Endodermal cell (in vitro differentiated cells): ENCODE results near the gene CDH11. TPM values are rescaled to one million over a fixed set of nuclear protein-coding genes. Genes with fewer than 3 reads are reported as not detected.

Experiments used
- DNase-seq: peaks from one replicate; pipeline ENCODE4 v3.0.0-alpha.2; 2017
- H3K27ac ChIP-seq: 2 replicates; pipeline ENCODE4 v1.5.1; 2013; ENCODE audit warnings: mild to moderate bottlenecking, low read depth, low read length, moderate library complexity
- H3K27me3 ChIP-seq: 2 replicates; pipeline ENCODE4 v1.6.1; 2013; ENCODE audit warnings: mild to moderate bottlenecking, low read length, moderate library complexity; ENCODE audit not compliant: insufficient read depth, control insufficient read depth, poor library complexity, severe bottlenecking
- H3K36me3 ChIP-seq: 2 replicates; pipeline ENCODE4 v1.7.0; 2013; ENCODE audit warnings: mild to moderate bottlenecking, low read length, moderate library complexity; ENCODE audit not compliant: control insufficient read depth, insufficient read depth
- H3K4me1 ChIP-seq: one replicate; pipeline ENCODE4 v1.7.0; 2013; ENCODE audit warnings: low read length; ENCODE audit not compliant: control insufficient read depth, insufficient read depth
- H3K4me3 ChIP-seq: 2 replicates; pipeline ENCODE4 v1.5.1; 2013; ENCODE audit warnings: mild to moderate bottlenecking, low read length, moderate library complexity
- H3K9ac ChIP-seq: 2 replicates; pipeline ENCODE4 v1.6.1; 2013; ENCODE audit warnings: mild to moderate bottlenecking, low read length, moderate library complexity; ENCODE audit not compliant: poor library complexity, severe bottlenecking; ENCODE audit errors: extremely low read depth
- H3K9me3 ChIP-seq: 2 replicates; pipeline ENCODE4 v1.6.1; 2013; ENCODE audit warnings: mild to moderate bottlenecking, low read length, moderate library complexity; ENCODE audit not compliant: control insufficient read depth
- H3K27ac Mint-ChIP-seq: 2 replicates; pipeline ENCODE4 v1.8.0; 2020; ENCODE audit warnings: mixed read lengths
- H3K27me3 Mint-ChIP-seq: 2 replicates; pipeline ENCODE4 v1.8.0; 2021; ENCODE audit warnings: mild to moderate bottlenecking, mixed read lengths; ENCODE audit not compliant: insufficient read depth
- H3K36me3 Mint-ChIP-seq: 2 replicates; pipeline ENCODE4 v1.8.0; 2020; ENCODE audit warnings: low read depth, mixed read lengths
- H3K4me1 Mint-ChIP-seq: 2 replicates; pipeline ENCODE4 v1.8.0; 2020; ENCODE audit warnings: mixed read lengths
- H3K4me3 Mint-ChIP-seq: 2 replicates; pipeline ENCODE4 v1.8.0; 2020; ENCODE audit warnings: mild to moderate bottlenecking, moderate library complexity, mixed read lengths
- H3K9me3 Mint-ChIP-seq: 2 replicates; pipeline ENCODE4 v1.8.0; 2020; ENCODE audit warnings: mild to moderate bottlenecking, mixed read lengths
- CTCF ChIP-seq: fragments of 200-600 bp; sonication (generic); conservative IDR thresholded peaks from 2 replicates; pipeline ENCODE4 v1.5.0; 2021; ENCODE audit warnings: antibody characterized with exemption, mild to moderate bottlenecking
- WGBS, 2 experiments: methylation state at CpG; one replicate each; pipeline versions ENCODE4 v1.1.5 to v1.1.7; 2013; ENCODE audit warnings: missing lambda C conversion rate in 2 of 2, mixed read lengths in 1 of 2; ENCODE audit not compliant: insufficient coverage in 1 of 2, insufficient read length in 1 of 2; 5-methylcytosine and 5-hydroxymethylcytosine counted together
- total RNA-seq, 2 donors: library from RNA; stranded (reverse); fragmentation: NEBNext Ultra II Directional in 1 of 2; extraction: Animal tissue kit (Norgen Biotek cat#: 25700) in 1 of 2; gene quantifications; 2 replicates in 1 of 2; 3 replicates in 1 of 2; pipeline ENCODE4 v1.2.1, GENCODE V29; 2021

Gene CDH11
- total RNA-seq, 2 donors from 2014 or later: 0.73 to 2.9 TPM

GRCh38 chr16:65012357-65012756 lies 109.5 kb downstream of the CDH11 start:
- TF ChIP-seq CTCF: no peak
- Histone ChIP-seq H3K36me3 (no peaks in the 10 kb centered on the region), H3K4me3 (no peak overlapping the region), H3K9ac (no peak overlapping the region), H3K9me3 (peaks cover 12% of the 10 kb centered on the region), H3K4me1 (no peaks in the 10 kb centered on the region), H3K27ac (no peak overlapping the region), H3K27me3 (no peaks in the 10 kb centered on the region)
- Mint-ChIP-seq H3K4me3 (no peak overlapping the region), H3K4me1 (peaks cover 6% of the 10 kb centered on the region), H3K9me3 (peaks cover 8% of the 10 kb centered on the region), H3K27me3 (no peaks in the 10 kb centered on the region), H3K36me3 (no peaks in the 10 kb centered on the region), H3K27ac (no peak overlapping the region)
- DNase-seq: no peak
- WGBS, 2 experiments: 96% methylated on average over 1 of the region's 1 CpG; no CpG with 5 or more reads in 1 of the 2 experiments

GRCh38 chr16:65010125-65010524 lies 111.7 kb downstream of the CDH11 start:
- H3K36me3 Mint-ChIP-seq: no peaks in the 10 kb centered on the region
- Histone ChIP-seq H3K9ac (no peak overlapping the region), H3K4me1 (no peaks in the 10 kb centered on the region), H3K4me3 (no peak overlapping the region), H3K36me3 (no peaks in the 10 kb centered on the region), H3K27me3 (no peaks in the 10 kb centered on the region), H3K27ac (no peak overlapping the region), H3K9me3 (no peaks in the 10 kb centered on the region)
- H3K4me1 Mint-ChIP-seq: no peaks in the 10 kb centered on the region
- WGBS, 2 experiments: 75% methylated on average over 1 of the region's 2 CpGs; no CpG with 5 or more reads in 1 of the 2 experiments
- no peak for DNase-seq
- H3K9me3 Mint-ChIP-seq: no peaks in the 10 kb centered on the region
- TF ChIP-seq CTCF: no peak
- no peak overlapping the region for H3K27ac Mint-ChIP-seq
- H3K4me3 Mint-ChIP-seq: no peak overlapping the region
- H3K27me3 Mint-ChIP-seq: no peaks in the 10 kb centered on the region

GRCh38 chr16:65005696-65006095 lies 116.2 kb downstream of the CDH11 start:
- no peak for DNase-seq
- no peaks in the 10 kb centered on the region for H3K4me1 Mint-ChIP-seq
- H3K27me3 ChIP-seq: no peaks in the 10 kb centered on the region
- no peaks in the 10 kb centered on the region for H3K9me3 ChIP-seq
- no peak overlapping the region for H3K4me3 ChIP-seq
- no peaks in the 10 kb centered on the region for H3K27me3 Mint-ChIP-seq
- no peaks in the 10 kb centered on the region for H3K9me3 Mint-ChIP-seq
- no peak overlapping the region for H3K9ac ChIP-seq
- no peak overlapping the region for H3K27ac ChIP-seq
- no peaks in the 10 kb centered on the region for H3K4me1 ChIP-seq
- H3K36me3 Mint-ChIP-seq: no peaks in the 10 kb centered on the region
- no peak overlapping the region for H3K4me3 Mint-ChIP-seq
- WGBS, 2 experiments: 88 to 91% methylated on average over 1 of the region's 1 CpG
- H3K27ac Mint-ChIP-seq: no peak overlapping the region
- TF ChIP-seq CTCF: no peak
- no peaks in the 10 kb centered on the region for H3K36me3 ChIP-seq
